Left kidney (tissue), 2 donors: ENCODE data around the gene SGCB. TPM values are rescaled to one million over a fixed set of nuclear protein-coding genes. Genes with fewer than 3 reads are reported as not detected.

Experiments used
- DNase-seq: peaks from one replicate; pipeline ENCODE4 v3.0.0-alpha.2; 2013
- polyA plus RNA-seq: library from polyadenylated mRNA; unstranded; fragments of 120-200 nt; gene quantifications from one replicate; pipeline ENCODE4 v1.2.1, GENCODE V29; 2013; ENCODE audit not compliant: insufficient read length

SGCB gene
- polyA plus RNA-seq, 1 donor = 49.9 TPM

GRCh38 chr4:52028970-52029369, 9.1 kb downstream of the SGCB start:
- no peak for DNase-seq

- no peak for DNase-seq
Measured at GRCh38 chr4:52019936-52020657, 18.0 kb downstream of the SGCB start, which contains the start of gene LRRC66. Gene LRRC66, minus strand, starts transcription at chr4:52020363. Its CDS starts 2,750 bp downstream, at chr4:52017613.

GRCh38 chr4:52017814-52018213, 20.3 kb downstream of the SGCB start:
- no peak for DNase-seq

GRCh38 chr4:52016981-52017380, 21.1 kb downstream of the SGCB start:
- no peak for DNase-seq

GRCh38 chr4:52015366-52015765, 22.7 kb downstream of the SGCB start:
- peak; percentile 13 for DNase-seq

GRCh38 chr4:52014903-52015302, 23.2 kb downstream of the SGCB start:
- DNase-seq = no peak

- DNase-seq = no peak
Measured at GRCh38 chr4:52012651-52013050, 25.4 kb downstream of the SGCB start.

GRCh38 chr4:52010986-52011385, 27.1 kb downstream of the SGCB start:
- DNase-seq = no peak

GRCh38 chr4:52006887-52007286, 31.2 kb downstream of the SGCB start:
- DNase-seq = no peak

- no peak for DNase-seq
Measured at GRCh38 chr4:52005604-52006273, 32.4 kb downstream of the SGCB start.

GRCh38 chr4:52004414-52004813, 33.7 kb downstream of the SGCB start:
- no peak for DNase-seq

GRCh38 chr4:52001616-52002015, 36.5 kb downstream of the SGCB start:
- no peak for DNase-seq

GRCh38 chr4:51999250-51999649, 38.8 kb downstream of the SGCB start:
- DNase-seq = no peak

- DNase-seq = no peak
Measured at GRCh38 chr4:51998837-51999236, 39.3 kb downstream of the SGCB start.

- DNase-seq = no peak
Measured at GRCh38 chr4:51997647-51998046, 40.5 kb downstream of the SGCB start.

- DNase-seq = no peak
Measured at GRCh38 chr4:51995647-51996220, 42.4 kb downstream of the SGCB start.

Other genes starting within 250 kb of the SGCB start
- gene DCUN1D4, start 195.1 kb downstream of the SGCB start, polyA plus RNA-seq = 79.1 TPM
- 1.3 TPM for gene LRRC66, start 17.9 kb downstream of the SGCB start, polyA plus RNA-seq
- 1.6 TPM for gene SPATA18, start 13.0 kb upstream of the SGCB start, polyA plus RNA-seq